Activated CD8-positive, alpha-beta memory T cell treated with anti-CD3 and anti-CD28 coated beads, Interleukin-2, amount 50 U/mL, for 1 hour (primary cell): ENCODE results near the gene SETBP1.
A peak's percentile ranks its signal among the peaks of the same experiment; 100 is the strongest.

ENCODE experiments used
- DNase-seq: peaks from one replicate; pipeline ENCODE4 v3.0.0-alpha.2; 2020; ENCODE audit errors: extremely low read depth

The SETBP1 gene

GRCh38 chr18:44815108-44815507 is 134.4 kb downstream of the SETBP1 start:
- no peak for DNase-seq

GRCh38 chr18:44816050-44816449 is 135.4 kb downstream of the SETBP1 start:
- DNase-seq = no peak

- no peak for DNase-seq
Measured at GRCh38 chr18:44816477-44816876, 135.8 kb downstream of the SETBP1 start.

GRCh38 chr18:44817831-44818473 is 137.3 kb downstream of the SETBP1 start:
- DNase-seq = no peak

GRCh38 chr18:44818668-44819403 is 138.1 kb downstream of the SETBP1 start:
- DNase-seq = no peak

- no peak for DNase-seq
Measured at GRCh38 chr18:44819944-44820510, 139.3 kb downstream of the SETBP1 start.

GRCh38 chr18:44821924-44822323 is 141.2 kb downstream of the SETBP1 start:
- no peak for DNase-seq

GRCh38 chr18:44823286-44823685 is 142.6 kb downstream of the SETBP1 start:
- DNase-seq = no peak

GRCh38 chr18:44823782-44824181 is 143.1 kb downstream of the SETBP1 start:
- no peak for DNase-seq

- DNase-seq = no peak
Measured at GRCh38 chr18:44824884-44825283, 144.2 kb downstream of the SETBP1 start.

GRCh38 chr18:44826418-44827259 is 146.0 kb downstream of the SETBP1 start:
- no peak for DNase-seq

- DNase-seq = no peak
Measured at GRCh38 chr18:44828080-44828479, 147.4 kb downstream of the SETBP1 start.

GRCh38 chr18:44830581-44830980 is 149.9 kb downstream of the SETBP1 start:
- no peak for DNase-seq

GRCh38 chr18:44833786-44834185 is 153.1 kb downstream of the SETBP1 start:
- no peak for DNase-seq

GRCh38 chr18:44834867-44835469 is 154.3 kb downstream of the SETBP1 start:
- no peak for DNase-seq

- DNase-seq = no peak
Measured at GRCh38 chr18:44835703-44836102, 155.0 kb downstream of the SETBP1 start.

- DNase-seq = no peak
Measured at GRCh38 chr18:44836263-44836662, 155.6 kb downstream of the SETBP1 start.

- no peak for DNase-seq
Measured at GRCh38 chr18:44837482-44838180, 156.9 kb downstream of the SETBP1 start.

GRCh38 chr18:44838971-44839666 is 158.4 kb downstream of the SETBP1 start:
- peak; percentile 1 for DNase-seq

- no peak for DNase-seq
Measured at GRCh38 chr18:44840058-44840790, 159.5 kb downstream of the SETBP1 start.
